CD4-positive, alpha-beta T cell treated with Interleukin-15 for 4 hours (primary cell): ENCODE data around the gene ABCA5.
"Not testable (repeated sequence)": the region's sequence is repeated elsewhere in the genome, so short reads cannot be mapped to it uniquely, and the experiment has no call there.

Experiments used
- DNase-seq: peaks from one replicate; pipeline ENCODE4 v3.0.0-alpha.2; 2020; ENCODE audit warnings: low spot score

Gene ABCA5

GRCh38 chr17:69207151-69207550, 119.8 kb downstream of the ABCA5 start:
- no peak for DNase-seq

GRCh38 chr17:69198238-69198637, 128.7 kb downstream of the ABCA5 start:
- DNase-seq = no peak

GRCh38 chr17:69196105-69196653, 130.8 kb downstream of the ABCA5 start:
- not testable (repeated sequence) for DNase-seq
